H9 (cell line): ENCODE measurements around the gene GPD1L. TPM values are rescaled to one million over a fixed set of nuclear protein-coding genes. Genes with fewer than 3 reads are reported as not detected.

Experiments used
- DNase-seq: peaks from one replicate; pipeline ENCODE4 v3.0.0-alpha.2; 2017
- H2AFZ ChIP-seq: one replicate; pipeline ENCODE4 v1.6.1; 2013; ENCODE audit warnings: mild to moderate bottlenecking, low read length, control low read depth, moderate library complexity
- H2AK5ac ChIP-seq: 2 replicates; pipeline ENCODE4 v1.6.1; 2013; ENCODE audit warnings: low read length, control low read depth, mixed read lengths; ENCODE audit not compliant: insufficient read length
- H2BK120ac ChIP-seq: one replicate; pipeline ENCODE4 v1.6.1; 2013; ENCODE audit warnings: low read depth, mild to moderate bottlenecking, low read length, control low read depth, inconsistent platforms; ENCODE audit not compliant: poor library complexity, severe bottlenecking
- H2BK12ac ChIP-seq: 2 replicates; pipeline ENCODE4 v1.6.1; 2013; ENCODE audit warnings: low read length, control low read depth, mixed read lengths, low read depth; ENCODE audit not compliant: insufficient read length
- H2BK15ac ChIP-seq: 2 replicates; pipeline ENCODE4 v1.6.1; 2013; ENCODE audit warnings: low read depth, low read length, control low read depth
- H2BK20ac ChIP-seq: one replicate; pipeline ENCODE4 v1.6.1; 2013; ENCODE audit warnings: low read depth, mild to moderate bottlenecking, low read length, control low read depth, inconsistent platforms; ENCODE audit not compliant: poor library complexity, severe bottlenecking
- H2BK5ac ChIP-seq: 2 replicates; pipeline ENCODE4 v1.6.1; 2013; ENCODE audit warnings: low read length, control low read depth, mixed read lengths; ENCODE audit not compliant: insufficient read length
- H3K14ac ChIP-seq: 2 replicates; pipeline ENCODE4 v1.6.1; 2013; ENCODE audit warnings: low read length, control low read depth; ENCODE audit not compliant: insufficient read depth
- H3K18ac ChIP-seq: 2 replicates; pipeline ENCODE4 v1.6.1; 2013; ENCODE audit warnings: low read depth, mild to moderate bottlenecking, mixed read lengths, low read length, control low read depth; ENCODE audit not compliant: insufficient read length
- H3K23ac ChIP-seq: 2 replicates; pipeline ENCODE4 v1.6.1; 2013; ENCODE audit warnings: low read length, control low read depth, mixed read lengths, low read depth; ENCODE audit not compliant: insufficient read length
- H3K23me2 ChIP-seq: 2 replicates; pipeline ENCODE4 v1.6.1; 2013; ENCODE audit warnings: low read depth, mild to moderate bottlenecking, mixed read lengths, low read length, control low read depth; ENCODE audit not compliant: insufficient read length, poor library complexity, severe bottlenecking
- H3K27ac ChIP-seq: 2 replicates; pipeline ENCODE4 v1.5.1; 2013; ENCODE audit warnings: low read length, control low read depth, mixed read lengths, low read depth; ENCODE audit not compliant: insufficient read length
- H3K27me3 ChIP-seq: 2 replicates; pipeline ENCODE4 v1.6.1; 2013; ENCODE audit warnings: low read length, control low read depth, inconsistent platforms; ENCODE audit not compliant: insufficient read depth
- H3K4ac ChIP-seq: 2 replicates; pipeline ENCODE4 v1.6.1; 2013; ENCODE audit warnings: low read depth, mild to moderate bottlenecking, control low read depth, inconsistent platforms, low read length, moderate library complexity
- H3K4me1 ChIP-seq: 2 replicates; pipeline ENCODE4 v1.6.1; 2013; ENCODE audit warnings: low read length, control low read depth, inconsistent platforms; ENCODE audit not compliant: insufficient read depth
- H3K4me2 ChIP-seq: 2 replicates; pipeline ENCODE4 v1.6.1; 2013; ENCODE audit warnings: low read length, control low read depth, mixed read lengths; ENCODE audit not compliant: insufficient read length, insufficient read depth
- H3K56ac ChIP-seq: 2 replicates; pipeline ENCODE4 v1.6.1; 2013; ENCODE audit warnings: low read depth, mild to moderate bottlenecking, mixed read lengths, low read length, control low read depth; ENCODE audit not compliant: insufficient read length
- H3K79me1 ChIP-seq: 2 replicates; pipeline ENCODE4 v1.6.1; 2013; ENCODE audit warnings: low read depth, mild to moderate bottlenecking, moderate library complexity, low read length, control low read depth, inconsistent platforms; ENCODE audit not compliant: insufficient read depth, poor library complexity, severe bottlenecking
- H3K79me2 ChIP-seq: 2 replicates; pipeline ENCODE4 v1.6.1; 2013; ENCODE audit warnings: low read length, control low read depth, inconsistent platforms; ENCODE audit not compliant: insufficient read depth
- H3K9ac ChIP-seq: 2 replicates; pipeline ENCODE4 v1.6.1; 2013; ENCODE audit warnings: low read length, control low read depth, mixed read lengths; ENCODE audit not compliant: insufficient read length; ENCODE audit errors: extremely low read depth
- H3K9me3 ChIP-seq: one replicate; pipeline ENCODE4 v1.6.1; 2013; ENCODE audit warnings: low read depth, low read length, inconsistent platforms; ENCODE audit not compliant: control insufficient read depth
- H3T11ph ChIP-seq: one replicate; pipeline ENCODE4 v1.6.1; 2013; ENCODE audit warnings: mild to moderate bottlenecking, low read length, control low read depth, inconsistent platforms
- H4K20me1 ChIP-seq: one replicate; pipeline ENCODE4 v1.6.1; 2013; ENCODE audit not compliant: control insufficient read depth, insufficient read length, insufficient read depth
- H4K5ac ChIP-seq: 2 replicates; pipeline ENCODE4 v1.6.1; 2013; ENCODE audit warnings: low read depth, mild to moderate bottlenecking, mixed read lengths, low read length, control low read depth; ENCODE audit not compliant: insufficient read length
- H4K8ac ChIP-seq: replicated peaks from 2 replicates; pipeline ENCODE4 v1.6.1; 2013; ENCODE audit warnings: low read length, control low read depth, mixed read lengths, low read depth; ENCODE audit not compliant: insufficient read length
- H4K91ac ChIP-seq: 2 replicates; pipeline ENCODE4 v1.6.1; 2013; ENCODE audit warnings: low read depth, mild to moderate bottlenecking, moderate library complexity, mixed read lengths, low read length, control low read depth; ENCODE audit not compliant: insufficient read length
- H3K27ac Mint-ChIP-seq, 3 experiments: 2 replicates in 2 of 3; 3 replicates in 1 of 3; pipeline ENCODE4 v1.8.0; 2020 to 2021; ENCODE audit warnings: mixed read lengths in 3 of 3, mild to moderate bottlenecking in 1 of 3, moderate library complexity in 1 of 3
- H3K27me3 Mint-ChIP-seq: 2 replicates; pipeline ENCODE4 v1.8.0; 2021; ENCODE audit warnings: low read depth, mild to moderate bottlenecking, moderate library complexity, mixed read lengths
- H3K36me3 Mint-ChIP-seq, 3 experiments: 2 replicates in 2 of 3; 3 replicates in 1 of 3; pipeline ENCODE4 v1.8.0; 2020 to 2021; ENCODE audit warnings: low read depth in 3 of 3, mixed read lengths in 3 of 3; ENCODE audit not compliant: insufficient read depth in 1 of 3
- H3K4me1 Mint-ChIP-seq, 2 experiments: 2 replicates each; pipeline ENCODE4 v1.8.0; 2020; ENCODE audit warnings: mixed read lengths in 2 of 2
- H3K4me3 Mint-ChIP-seq, 2 experiments: 2 replicates in 1 of 2; 3 replicates in 1 of 2; pipeline ENCODE4 v1.8.0; 2020 to 2021; ENCODE audit warnings: mild to moderate bottlenecking in 2 of 2, mixed read lengths in 2 of 2, moderate library complexity in 1 of 2
- H3K9me3 Mint-ChIP-seq, 2 experiments: 2 replicates in 1 of 2; 3 replicates in 1 of 2; pipeline ENCODE4 v1.8.0; 2020; ENCODE audit warnings: mild to moderate bottlenecking in 2 of 2, mixed read lengths in 2 of 2, moderate library complexity in 1 of 2
- CTCF ChIP-seq: fragments of 200-600 bp; sonication (generic); conservative IDR thresholded peaks from 3 replicates; pipeline ENCODE4 v1.8.0; 2021; ENCODE audit warnings: antibody characterized with exemption, mild to moderate bottlenecking
- WGBS: extraction: QIAGEN DNeasy Blood & Tissue Kit; methylation state at CpG from one replicate; pipeline ENCODE4 v1.1.7; 2013; ENCODE audit warnings: missing lambda C conversion rate, low lambda C conversion rate, mixed read lengths; ENCODE audit not compliant: insufficient read length; ENCODE audit errors: extremely low coverage; 5-methylcytosine and 5-hydroxymethylcytosine counted together
- total RNA-seq: library from RNA; stranded (reverse); gene quantifications from 2 replicates; pipeline ENCODE4 v1.2.1, GENCODE V29; 2021

The GPD1L gene
- total RNA-seq, 1 experiment from 2014 or later = 3.7 TPM

- Mint-ChIP-seq H3K27ac (no peak overlapping the region), H3K36me3 (no peaks in the 10 kb centered on the region), H3K4me1 (no peaks in the 10 kb centered on the region), H3K4me3 (no peak overlapping the region), H3K27me3 (peaks cover 1% of the 10 kb centered on the region; the same call in 1 of the 2 replicates), H3K9me3 (no peaks in the 10 kb centered on the region)
- Histone ChIP-seq H3T11ph (no peak overlapping the region), H3K4me1 (no peaks in the 10 kb centered on the region), H3K4me2 (no peak overlapping the region), H3K79me1 (no peaks in the 10 kb centered on the region), H4K5ac (no peak overlapping the region), H4K8ac (no peak overlapping the region), H3K9ac (no peak overlapping the region), H3K27me3 (no peaks in the 10 kb centered on the region), H2BK20ac (no peak overlapping the region), H3K27ac (no peak overlapping the region), H3K79me2 (no peaks in the 10 kb centered on the region), H2BK120ac (no peak overlapping the region), H4K91ac (no peak overlapping the region), H3K56ac (no peak overlapping the region), H3K23ac (no peak overlapping the region), H2AFZ (no peak overlapping the region), H3K23me2 (no peaks in the 10 kb centered on the region), H2BK15ac (no peak overlapping the region), H3K14ac (no peak overlapping the region), H4K20me1 (no peaks in the 10 kb centered on the region), H2BK12ac (no peak overlapping the region), H2BK5ac (no peak overlapping the region), H3K4ac (no peak overlapping the region), H3K9me3 (no peaks in the 10 kb centered on the region), H3K18ac (no peak overlapping the region), H2AK5ac (no peak overlapping the region)
- no CpG with 5 or more reads among the region's 1 CpG for WGBS
- no peak for DNase-seq
- no peak for TF ChIP-seq CTCF
Measured at GRCh38 chr3:32197991-32198390, 91.6 kb downstream of the GPD1L start.
